Endothelial cell of umbilical vein (primary cell): Measurements from ENCODE around the gene KRT32.

Source experiments
- CTCF ChIP-seq, 2 donors: IDR thresholded peaks; 1 replicate in 1 of 2; 2 replicates in 1 of 2; pipeline ENCODE4 v1.5.1; 2011; ENCODE audit warnings: low read length in 2 of 2, mild to moderate bottlenecking in 2 of 2, moderate library complexity in 2 of 2, control low read depth in 1 of 2, inconsistent platforms in 1 of 2, low read depth in 1 of 2; ENCODE audit not compliant: insufficient read depth in 1 of 2; ENCODE audit errors: extremely low read depth in 1 of 2
- EZH2 ChIP-seq: IDR thresholded peaks from 2 replicates; pipeline ENCODE4 v1.6.1; 2012; ENCODE audit warnings: borderline replicate concordance, low read depth, mild to moderate bottlenecking, moderate library complexity, low read length, inconsistent platforms; ENCODE audit not compliant: severe bottlenecking
- GATA2 ChIP-seq: IDR thresholded peaks from 2 replicates; pipeline ENCODE4 v1.7.0; 2011; ENCODE audit warnings: low read depth, mild to moderate bottlenecking, moderate library complexity, mixed read lengths, low read length; ENCODE audit not compliant: insufficient read length, insufficient read depth
- JUN ChIP-seq: IDR thresholded peaks from 2 replicates; pipeline ENCODE4 v1.6.1; 2011; ENCODE audit warnings: borderline replicate concordance, low read depth; ENCODE audit not compliant: insufficient read length, insufficient read depth
- MAX ChIP-seq: IDR thresholded peaks from 2 replicates; pipeline ENCODE4 v1.6.1; 2011; ENCODE audit not compliant: insufficient read depth, insufficient read length
- MYC ChIP-seq: IDR thresholded peaks from one replicate; pipeline ENCODE4 v1.6.1; 2011; ENCODE audit warnings: mild to moderate bottlenecking, low read depth, low read length
- POLR2A ChIP-seq: IDR thresholded peaks from 2 replicates; pipeline ENCODE4 v1.6.1; 2012; ENCODE audit warnings: low read depth, mild to moderate bottlenecking, control low read depth, low read length
- POLR2AphosphoS5 ChIP-seq: IDR thresholded peaks from 2 replicates; pipeline ENCODE4 v1.6.1; 2012; ENCODE audit warnings: low read depth, mild to moderate bottlenecking, control low read depth, low read length, moderate library complexity; ENCODE audit not compliant: insufficient read depth

- TF ChIP-seq GATA2 (no peak), CTCF (IDR thresholded peaks at IDR 0.05; ENCODE audit: extremely low read depth in 1 of 2, insufficient read depth in 1 of 2, low read depth in 1 of 2, low read length in 2 of 2) (no peak), POLR2A (no peak), POLR2AphosphoS5 (no peak), EZH2 (no peak), MYC (no peak), MAX (no peak), JUN (no peak)
Observed at GRCh38 chr17:41415411-41415810, 51.8 kb downstream of the KRT32 start.
